Breast epithelium (tissue), 3 donors: ENCODE data around the gene LY6G5B.

Experiments
- POLR2A ChIP-seq: fragments of 450-650 bp; IDR thresholded peaks from one replicate; pipeline ENCODE4 v1.6.1; 2016; ENCODE audit warnings: antibody characterized with exemption, mild to moderate bottlenecking, moderate library complexity
- TF ChIP-seq, protein P1 (sequence below), 3 donors: fragments of 450-650 bp; IDR thresholded peaks; one replicate each; pipeline ENCODE4 v1.5.1; 2016 to 2017; ENCODE audit warnings: antibody characterized with exemption in 3 of 3, mild to moderate bottlenecking in 3 of 3, moderate library complexity in 3 of 3

DNA sequence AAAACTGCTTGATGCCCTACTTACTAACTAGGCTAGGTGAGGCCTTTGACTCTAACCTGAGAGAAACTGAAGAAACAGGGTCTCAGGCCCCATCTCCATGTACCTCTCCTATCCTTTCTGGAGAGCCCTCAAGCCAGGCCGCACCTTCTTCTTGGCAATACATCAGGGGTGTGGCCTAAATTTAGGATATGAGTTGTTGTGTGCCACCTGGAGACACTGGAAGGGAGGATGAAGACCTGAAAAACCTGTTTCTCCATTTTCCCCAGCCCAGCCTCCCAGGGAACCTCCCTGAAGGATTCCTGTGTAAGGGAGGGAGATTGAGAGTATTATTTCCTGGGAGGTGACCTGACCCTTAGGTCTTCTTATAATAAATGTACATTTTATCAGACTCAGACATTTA lies 48.5 kb downstream of the LY6G5B start:
- TF ChIP-seq, protein P1, sequence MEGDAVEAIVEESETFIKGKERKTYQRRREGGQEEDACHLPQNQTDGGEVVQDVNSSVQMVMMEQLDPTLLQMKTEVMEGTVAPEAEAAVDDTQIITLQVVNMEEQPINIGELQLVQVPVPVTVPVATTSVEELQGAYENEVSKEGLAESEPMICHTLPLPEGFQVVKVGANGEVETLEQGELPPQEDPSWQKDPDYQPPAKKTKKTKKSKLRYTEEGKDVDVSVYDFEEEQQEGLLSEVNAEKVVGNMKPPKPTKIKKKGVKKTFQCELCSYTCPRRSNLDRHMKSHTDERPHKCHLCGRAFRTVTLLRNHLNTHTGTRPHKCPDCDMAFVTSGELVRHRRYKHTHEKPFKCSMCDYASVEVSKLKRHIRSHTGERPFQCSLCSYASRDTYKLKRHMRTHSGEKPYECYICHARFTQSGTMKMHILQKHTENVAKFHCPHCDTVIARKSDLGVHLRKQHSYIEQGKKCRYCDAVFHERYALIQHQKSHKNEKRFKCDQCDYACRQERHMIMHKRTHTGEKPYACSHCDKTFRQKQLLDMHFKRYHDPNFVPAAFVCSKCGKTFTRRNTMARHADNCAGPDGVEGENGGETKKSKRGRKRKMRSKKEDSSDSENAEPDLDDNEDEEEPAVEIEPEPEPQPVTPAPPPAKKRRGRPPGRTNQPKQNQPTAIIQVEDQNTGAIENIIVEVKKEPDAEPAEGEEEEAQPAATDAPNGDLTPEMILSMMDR (IDR thresholded peaks at IDR 0.05), result no peak
- TF ChIP-seq POLR2A, result no peak
